ES-I3 (cell line): ENCODE measurements around the gene TESMIN.

Source experiments
- H3K36me3 ChIP-seq: 2 replicates; pipeline ENCODE4 v1.6.1; 2013; ENCODE audit warnings: mild to moderate bottlenecking, low read length, control low read depth, moderate library complexity; ENCODE audit not compliant: insufficient read depth
- H3K4me1 ChIP-seq: 2 replicates; pipeline ENCODE4 v1.6.1; 2013; ENCODE audit warnings: mild to moderate bottlenecking, control low read depth, low read length; ENCODE audit not compliant: insufficient read depth
- H3K9ac ChIP-seq: 2 replicates; pipeline ENCODE4 v1.6.1; 2013; ENCODE audit warnings: low read depth, mild to moderate bottlenecking, low read length, moderate library complexity
- H3K9me3 ChIP-seq: 2 replicates; pipeline ENCODE4 v1.6.1; 2013; ENCODE audit warnings: mild to moderate bottlenecking, low read length, moderate library complexity; ENCODE audit not compliant: control insufficient read depth, insufficient read depth

TESMIN gene

GRCh38 chr11:68677432-68677831, 73.9 kb downstream of the TESMIN start:
- no peaks in the 10 kb centered on the region for H3K9me3 ChIP-seq
- H3K36me3 ChIP-seq, result no peaks in the 10 kb centered on the region; the same call in 1 of the 2 replicates
- H3K9ac ChIP-seq, result no peak overlapping the region
- peaks cover 5% of the 10 kb centered on the region; the same call in 1 of the 2 replicates for H3K4me1 ChIP-seq

- H3K4me1 ChIP-seq, result peaks cover 5% of the 10 kb centered on the region; the same call in 1 of the 2 replicates
- no peaks in the 10 kb centered on the region; the same call in 1 of the 2 replicates for H3K36me3 ChIP-seq
- H3K9me3 ChIP-seq, result no peaks in the 10 kb centered on the region
- no peak overlapping the region for H3K9ac ChIP-seq
These were observed 76.9 kb downstream of the TESMIN start for GRCh38 chr11:68674461-68674860.

GRCh38 chr11:68673991-68674390, 77.3 kb downstream of the TESMIN start:
- peaks cover 5% of the 10 kb centered on the region; the same call in 1 of the 2 replicates for H3K4me1 ChIP-seq
- no peaks in the 10 kb centered on the region; the same call in 1 of the 2 replicates for H3K36me3 ChIP-seq
- no peak overlapping the region for H3K9ac ChIP-seq
- H3K9me3 ChIP-seq, result no peaks in the 10 kb centered on the region

GRCh38 chr11:68673306-68673945, 77.9 kb downstream of the TESMIN start:
- no peaks in the 10 kb centered on the region for H3K9me3 ChIP-seq
- H3K36me3 ChIP-seq, result no peaks in the 10 kb centered on the region; the same call in 1 of the 2 replicates
- H3K9ac ChIP-seq, result no peak overlapping the region
- H3K4me1 ChIP-seq, result peaks cover 5% of the 10 kb centered on the region; the same call in 1 of the 2 replicates

GRCh38 chr11:68670208-68670992, 80.9 kb downstream of the TESMIN start:
- Histone ChIP-seq H3K9ac (no peak overlapping the region), H3K4me1 (no peaks in the 10 kb centered on the region), H3K36me3 (no peaks in the 10 kb centered on the region; the same call in 1 of the 2 replicates), H3K9me3 (no peaks in the 10 kb centered on the region)

GRCh38 chr11:68669301-68670090, 81.8 kb downstream of the TESMIN start:
- H3K9me3 ChIP-seq, result no peaks in the 10 kb centered on the region
- no peaks in the 10 kb centered on the region for H3K4me1 ChIP-seq
- no peaks in the 10 kb centered on the region; the same call in 1 of the 2 replicates for H3K36me3 ChIP-seq
- no peak overlapping the region for H3K9ac ChIP-seq

- no peaks in the 10 kb centered on the region for H3K36me3 ChIP-seq
These were observed 83.5 kb downstream of the TESMIN start for GRCh38 chr11:68667511-68668500.

GRCh38 chr11:68666849-68667248, 84.5 kb downstream of the TESMIN start:
- no peak overlapping the region for H3K9ac ChIP-seq
- H3K9me3 ChIP-seq, result no peaks in the 10 kb centered on the region
- no peaks in the 10 kb centered on the region for H3K36me3 ChIP-seq
- no peaks in the 10 kb centered on the region for H3K4me1 ChIP-seq

More at GRCh38 chr11:68667511-68668500, 83.5 kb downstream of the TESMIN start:
- H3K9ac ChIP-seq, result no peak overlapping the region
- H3K4me1 ChIP-seq, result no peaks in the 10 kb centered on the region
- H3K9me3 ChIP-seq, result no peaks in the 10 kb centered on the region

GRCh38 chr11:68665436-68665835, 85.9 kb downstream of the TESMIN start:
- Histone ChIP-seq H3K36me3 (no peaks in the 10 kb centered on the region), H3K9me3 (no peaks in the 10 kb centered on the region), H3K9ac (no peak overlapping the region), H3K4me1 (no peaks in the 10 kb centered on the region)

- Histone ChIP-seq H3K9ac (no peak overlapping the region), H3K4me1 (no peaks in the 10 kb centered on the region), H3K9me3 (no peaks in the 10 kb centered on the region), H3K36me3 (no peaks in the 10 kb centered on the region)
These were observed 86.4 kb downstream of the TESMIN start for GRCh38 chr11:68664906-68665305.

GRCh38 chr11:68664141-68664540, 87.2 kb downstream of the TESMIN start:
- Histone ChIP-seq H3K36me3 (no peaks in the 10 kb centered on the region), H3K4me1 (no peaks in the 10 kb centered on the region), H3K9me3 (no peaks in the 10 kb centered on the region), H3K9ac (no peak overlapping the region)

GRCh38 chr11:68663482-68664010, 87.8 kb downstream of the TESMIN start:
- Histone ChIP-seq H3K9me3 (no peaks in the 10 kb centered on the region), H3K4me1 (no peaks in the 10 kb centered on the region), H3K9ac (no peak overlapping the region), H3K36me3 (no peaks in the 10 kb centered on the region)
